Activated naive CD8-positive, alpha-beta T cell treated with anti-CD3 and anti-CD28 coated beads, Interleukin-2, amount 10 ng/mL, durations not matched to agents 7 days and 5 days (primary cell): ENCODE results near the gene CACNA2D4. TPM values are rescaled to one million over a fixed set of nuclear protein-coding genes. Genes with fewer than 3 reads are reported as not detected.

Experiments used
- ATAC-seq: fragments of 150-1000 bp; cut with Tn5 transposase; one replicate; pipeline ENCODE4 v1.10.0; 2021; ENCODE audit warnings: low read depth, moderate library complexity
- POLR2A ChIA-PET: fragments of 350-600 bp; sonication (Branson Sonifier 250); formaldehyde crosslinking; loops from one replicate; lab custom pipeline; 2021; ENCODE audit warnings: antibody characterized with exemption; lab: Charles Lee
- DNase-seq: peaks from one replicate; pipeline ENCODE4 v3.0.0; 2021
- H3K27ac Mint-ChIP-seq: one replicate; pipeline ENCODE4 v1.8.0; 2022; ENCODE audit warnings: mild to moderate bottlenecking, mixed read lengths
- H3K27me3 Mint-ChIP-seq: one replicate; pipeline ENCODE4 v1.8.0; 2022; ENCODE audit warnings: mild to moderate bottlenecking, moderate library complexity, mixed read lengths
- H3K36me3 Mint-ChIP-seq: one replicate; pipeline ENCODE4 v1.8.0; 2021; ENCODE audit warnings: mild to moderate bottlenecking, mixed read lengths
- H3K4me1 Mint-ChIP-seq: one replicate; pipeline ENCODE4 v1.8.0; 2021; ENCODE audit warnings: mixed read lengths
- H3K4me3 Mint-ChIP-seq: one replicate; pipeline ENCODE4 v1.8.0; 2022; ENCODE audit warnings: mild to moderate bottlenecking, moderate library complexity, mixed read lengths
- H3K9me3 Mint-ChIP-seq: one replicate; pipeline ENCODE4 v1.8.0; 2021; ENCODE audit warnings: mixed read lengths
- total RNA-seq, 2 experiments: library from RNA; stranded (reverse); gene quantifications; one replicate each; pipeline ENCODE4 v1.2.3, GENCODE V29; 2021

The CACNA2D4 gene
- total RNA-seq, 2 experiments from 2014 or later, result 8.0 to 10.4 TPM

DNA sequence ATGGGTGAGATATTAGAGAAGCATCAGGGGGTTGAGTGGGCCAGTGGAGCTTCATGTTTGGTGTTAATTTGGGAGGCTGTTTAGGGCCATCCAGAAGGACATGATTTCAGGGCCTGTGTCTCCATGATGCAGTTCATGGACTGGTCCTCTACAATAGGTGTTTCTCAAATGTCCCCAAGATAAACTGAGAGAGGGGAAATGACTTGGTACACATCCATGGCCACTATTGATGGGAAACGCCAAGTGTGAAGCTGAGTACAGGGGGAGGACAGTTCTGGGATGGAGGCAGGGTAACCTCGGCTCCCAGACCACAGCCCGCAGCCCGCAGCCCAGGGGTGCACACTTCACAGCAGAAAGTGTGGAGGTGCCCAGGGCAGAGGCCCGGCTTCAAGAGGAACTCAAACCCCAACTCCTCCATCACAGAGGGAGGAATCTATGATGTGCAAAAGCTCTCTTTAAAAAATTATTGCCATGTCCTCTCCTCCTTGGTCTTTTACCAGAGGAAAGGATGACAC is 33.3 kb downstream of the CACNA2D4 start:
- no peak overlapping the region for H3K27ac Mint-ChIP-seq
- H3K4me3 Mint-ChIP-seq, result no peak overlapping the region
- peaks cover 1% of the 10 kb centered on the region for H3K9me3 Mint-ChIP-seq
- H3K4me1 Mint-ChIP-seq, result no peaks in the 10 kb centered on the region
- POLR2A ChIA-PET, result no interaction called here
- ATAC-seq (no peak), DNase-seq (no peak)
- peaks cover 2% of the 10 kb centered on the region for H3K27me3 Mint-ChIP-seq
- H3K36me3 Mint-ChIP-seq, result no peaks in the 10 kb centered on the region

DNA sequence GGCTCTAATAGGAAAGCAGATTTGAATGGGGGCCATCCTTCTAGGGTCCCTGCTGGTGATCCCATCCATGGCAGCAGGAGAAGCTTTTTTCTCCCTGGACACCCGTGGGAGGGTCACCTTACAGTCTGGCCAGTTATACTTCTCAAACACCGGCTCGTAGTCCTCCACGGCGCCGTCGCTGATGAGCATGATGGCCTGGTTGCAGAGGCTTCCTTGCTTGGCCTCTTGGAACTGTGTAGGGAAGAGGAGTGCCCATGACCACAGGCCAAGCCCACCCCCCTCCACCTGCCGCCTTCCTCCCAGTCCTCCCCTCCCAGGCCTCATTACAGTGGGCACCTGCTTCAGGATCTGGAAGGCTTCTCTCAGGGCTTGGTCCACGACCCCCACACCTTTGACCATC is 33.8 kb downstream of the CACNA2D4 start:
- DNase-seq (no peak), ATAC-seq (no peak)
- POLR2A ChIA-PET, result no interaction called here
- Mint-ChIP-seq H3K9me3 (peaks cover 1% of the 10 kb centered on the region), H3K27me3 (peaks cover 2% of the 10 kb centered on the region), H3K36me3 (no peaks in the 10 kb centered on the region), H3K4me3 (no peak overlapping the region), H3K27ac (no peak overlapping the region), H3K4me1 (no peaks in the 10 kb centered on the region)

GRCh38 chr12:1883513-1883912 is 34.9 kb downstream of the CACNA2D4 start:
- ATAC-seq (no peak), DNase-seq (no peak)
- Mint-ChIP-seq H3K4me1 (no peaks in the 10 kb centered on the region), H3K4me3 (no peak overlapping the region), H3K27ac (no peak overlapping the region), H3K36me3 (no peaks in the 10 kb centered on the region), H3K27me3 (peaks cover under 1% of the 10 kb centered on the region), H3K9me3 (no peaks in the 10 kb centered on the region)
- POLR2A ChIA-PET, result no interaction called here

DNA sequence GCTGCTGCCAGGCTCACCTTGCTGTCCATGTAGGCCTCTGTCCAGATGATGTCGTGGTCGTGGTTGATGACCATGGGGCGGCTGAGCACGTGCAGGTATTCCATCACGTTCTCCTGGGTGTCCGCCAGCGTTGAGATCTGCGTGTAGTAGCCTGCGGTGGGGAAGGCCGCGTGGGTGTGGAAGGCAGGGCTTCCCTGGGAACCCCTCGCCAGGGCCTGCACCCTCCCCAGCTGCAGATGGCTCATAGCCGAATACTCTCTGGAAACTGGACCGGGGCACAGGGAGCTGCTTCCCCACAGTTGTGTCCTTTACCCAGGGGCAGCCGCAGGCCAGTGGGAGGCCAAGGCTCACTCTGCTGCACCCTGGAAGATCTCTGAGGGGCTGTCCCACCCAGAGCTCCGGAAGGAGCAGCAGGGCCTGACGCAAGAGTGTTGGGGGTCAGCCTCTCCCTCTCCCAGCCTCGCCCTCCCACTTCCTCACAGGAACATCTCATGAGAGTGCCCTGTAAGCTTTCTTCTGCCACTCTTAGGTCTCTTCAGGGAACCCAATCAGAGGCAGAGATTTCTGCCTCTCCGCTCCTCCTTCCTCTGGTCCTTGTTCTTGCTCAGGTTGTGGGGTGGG is 35.5 kb downstream of the CACNA2D4 start:
- POLR2A ChIA-PET, result no interaction called here
- no peaks in the 10 kb centered on the region for H3K36me3 Mint-ChIP-seq
- H3K9me3 Mint-ChIP-seq, result no peaks in the 10 kb centered on the region
- ATAC-seq, result no peak
- no peaks in the 10 kb centered on the region for H3K4me1 Mint-ChIP-seq
- H3K4me3 Mint-ChIP-seq, result no peak overlapping the region
- H3K27me3 Mint-ChIP-seq, result no peaks in the 10 kb centered on the region
- no peak overlapping the region for H3K27ac Mint-ChIP-seq
- DNase-seq, result no peak

GRCh38 chr12:1882405-1882804 is 36.0 kb downstream of the CACNA2D4 start:
- ATAC-seq (no peak), DNase-seq (no peak)
- H3K9me3 Mint-ChIP-seq, result no peaks in the 10 kb centered on the region
- H3K4me1 Mint-ChIP-seq, result no peaks in the 10 kb centered on the region
- H3K36me3 Mint-ChIP-seq, result no peaks in the 10 kb centered on the region
- H3K27ac Mint-ChIP-seq, result no peak overlapping the region
- H3K4me3 Mint-ChIP-seq, result no peak overlapping the region
- POLR2A ChIA-PET, result no interaction called here
- H3K27me3 Mint-ChIP-seq, result no peaks in the 10 kb centered on the region

GRCh38 chr12:1881936-1882335 is 36.5 kb downstream of the CACNA2D4 start:
- no peak for ATAC-seq
- Mint-ChIP-seq H3K9me3 (no peaks in the 10 kb centered on the region), H3K27me3 (no peaks in the 10 kb centered on the region), H3K4me3 (no peak overlapping the region), H3K27ac (no peak overlapping the region), H3K4me1 (no peaks in the 10 kb centered on the region), H3K36me3 (no peaks in the 10 kb centered on the region)
- no peak for DNase-seq
- POLR2A ChIA-PET, result no interaction called here

- H3K9me3 Mint-ChIP-seq, result no peaks in the 10 kb centered on the region
- H3K27me3 Mint-ChIP-seq, result no peaks in the 10 kb centered on the region
- H3K27ac Mint-ChIP-seq, result no peak overlapping the region
- no peaks in the 10 kb centered on the region for H3K36me3 Mint-ChIP-seq
- no peak for DNase-seq
- ATAC-seq, result no peak
- no peaks in the 10 kb centered on the region for H3K4me1 Mint-ChIP-seq
- no peak overlapping the region for H3K4me3 Mint-ChIP-seq
- POLR2A ChIA-PET, result no interaction called here
Observed at GRCh38 chr12:1881301-1881700, 37.2 kb downstream of the CACNA2D4 start.

DNA sequence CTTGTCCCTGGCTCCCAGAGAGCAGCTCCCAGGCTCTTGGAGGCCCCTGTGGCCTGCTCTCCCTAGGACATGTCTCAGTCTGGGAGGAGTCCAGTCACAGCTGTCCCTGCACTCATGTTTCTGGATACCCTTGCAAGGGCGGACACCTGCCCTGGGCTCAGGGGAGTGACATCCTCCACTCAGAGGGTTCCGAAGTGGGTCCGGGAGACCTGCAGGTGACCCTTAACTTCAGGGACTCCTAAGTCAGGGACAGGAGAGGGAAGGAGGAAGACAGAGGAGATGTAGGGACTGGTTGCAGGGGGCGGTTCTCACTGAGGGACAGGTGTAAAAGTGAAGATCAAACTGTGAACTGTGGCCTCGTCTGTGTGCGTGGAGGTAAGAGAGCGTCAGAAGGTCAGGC is 37.6 kb downstream of the CACNA2D4 start:
- Mint-ChIP-seq H3K4me1 (no peaks in the 10 kb centered on the region), H3K4me3 (no peak overlapping the region), H3K27me3 (no peaks in the 10 kb centered on the region), H3K27ac (no peak overlapping the region), H3K9me3 (no peaks in the 10 kb centered on the region), H3K36me3 (no peaks in the 10 kb centered on the region)
- ATAC-seq (no peak), DNase-seq (no peak)
- POLR2A ChIA-PET, result no interaction called here

DNA sequence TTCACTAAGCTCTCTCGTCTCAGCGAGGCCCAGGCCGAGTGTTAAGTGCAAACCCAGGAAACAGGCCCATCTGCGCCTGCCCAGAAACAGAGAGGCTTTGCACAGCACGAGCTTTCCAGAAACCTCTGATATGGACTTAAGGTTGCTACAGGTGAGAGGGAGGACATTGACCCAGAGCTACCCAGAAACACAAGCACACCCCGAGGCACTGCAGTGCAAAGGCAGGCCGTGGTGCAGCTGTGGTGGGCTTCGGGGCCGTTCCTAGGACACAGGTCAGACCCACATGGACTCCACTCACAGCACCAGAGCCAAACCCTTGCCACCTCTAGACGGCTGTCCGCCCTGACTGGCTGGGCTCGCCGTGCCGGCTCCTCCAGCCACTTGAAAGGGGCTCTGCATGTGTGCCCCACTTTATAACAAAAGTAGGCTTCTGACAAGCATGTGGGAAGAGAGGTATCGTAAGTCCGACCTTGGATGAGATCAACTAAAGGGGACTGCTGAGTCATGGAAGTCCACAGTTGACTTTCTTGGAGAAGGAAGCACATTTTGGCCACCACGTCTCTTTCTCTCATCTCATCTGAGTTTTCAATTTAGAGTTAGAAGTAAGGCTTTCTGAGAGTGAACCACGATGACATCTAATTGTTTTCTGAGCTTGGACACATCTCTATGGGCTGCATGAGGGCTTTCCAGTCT is 38.2 kb downstream of the CACNA2D4 start:
- ATAC-seq (no peak), DNase-seq (no peak)
- H3K36me3 Mint-ChIP-seq, result no peaks in the 10 kb centered on the region
- H3K4me1 Mint-ChIP-seq, result no peaks in the 10 kb centered on the region
- H3K4me3 Mint-ChIP-seq, result no peak overlapping the region
- no peaks in the 10 kb centered on the region for H3K9me3 Mint-ChIP-seq
- no peak overlapping the region for H3K27ac Mint-ChIP-seq
- no peaks in the 10 kb centered on the region for H3K27me3 Mint-ChIP-seq
- POLR2A ChIA-PET, result no interaction called here

DNA sequence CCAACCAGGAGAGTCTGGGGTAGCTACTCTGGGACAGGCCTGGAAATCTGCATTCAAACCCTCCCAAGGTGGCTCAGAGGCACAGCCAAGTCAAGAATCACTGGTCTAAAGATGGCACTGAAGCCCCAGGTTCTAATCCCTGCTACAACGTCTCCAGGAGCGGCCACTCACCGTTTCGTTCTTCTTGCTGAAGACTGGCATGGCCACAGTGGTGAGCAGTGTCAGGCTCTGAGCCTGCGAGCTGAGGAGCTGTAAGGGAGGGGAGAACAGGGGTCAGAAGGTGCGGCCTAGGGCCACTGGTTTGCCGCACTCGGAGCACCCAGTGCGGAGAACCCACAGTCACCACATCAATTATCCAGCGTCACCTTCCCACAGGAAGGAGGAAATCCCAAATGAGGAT is 38.8 kb downstream of the CACNA2D4 start:
- H3K4me3 Mint-ChIP-seq, result no peak overlapping the region
- no peaks in the 10 kb centered on the region for H3K4me1 Mint-ChIP-seq
- DNase-seq (no peak), ATAC-seq (no peak)
- H3K27ac Mint-ChIP-seq, result no peak overlapping the region
- POLR2A ChIA-PET, result no interaction called here
- H3K27me3 Mint-ChIP-seq, result no peaks in the 10 kb centered on the region
- no peaks in the 10 kb centered on the region for H3K9me3 Mint-ChIP-seq
- no peaks in the 10 kb centered on the region for H3K36me3 Mint-ChIP-seq

DNA sequence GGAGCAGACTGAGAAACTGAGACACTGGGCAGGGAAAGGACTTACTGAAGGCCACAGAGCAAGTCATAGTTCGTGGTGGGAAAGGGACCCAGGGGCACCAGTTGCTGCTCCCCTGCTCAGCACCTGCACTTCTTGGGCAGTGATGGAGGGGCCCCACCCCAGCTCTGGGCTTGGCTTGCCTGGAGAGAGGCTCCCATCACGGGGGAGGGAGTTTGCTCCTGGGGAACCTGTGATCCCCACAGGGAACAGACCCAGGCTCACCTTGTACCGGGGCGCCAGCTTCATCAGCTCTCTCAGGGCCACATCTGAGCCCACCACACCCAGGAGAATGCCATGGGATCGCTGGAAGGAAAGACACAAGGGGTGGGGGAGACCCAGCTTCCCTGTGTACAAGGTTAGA is 39.8 kb downstream of the CACNA2D4 start:
- no peaks in the 10 kb centered on the region for H3K4me1 Mint-ChIP-seq
- POLR2A ChIA-PET, result no interaction called here

GRCh38 chr12:1878214-1878613 is 40.2 kb downstream of the CACNA2D4 start:
- Mint-ChIP-seq H3K36me3 (no peaks in the 10 kb centered on the region), H3K4me3 (no peak overlapping the region), H3K27me3 (no peaks in the 10 kb centered on the region), H3K4me1 (no peaks in the 10 kb centered on the region), H3K9me3 (no peaks in the 10 kb centered on the region), H3K27ac (no peak overlapping the region)
- POLR2A ChIA-PET, result no interaction called here
- no peak for ATAC-seq
- DNase-seq, result no peak

More for the DNA sequence above, 39.8 kb downstream of the CACNA2D4 start:
- DNase-seq (no peak), ATAC-seq (no peak)
- Mint-ChIP-seq H3K9me3 (no peaks in the 10 kb centered on the region), H3K36me3 (no peaks in the 10 kb centered on the region), H3K4me3 (no peak overlapping the region), H3K27me3 (no peaks in the 10 kb centered on the region), H3K27ac (no peak overlapping the region)

GRCh38 chr12:1877169-1877878 is 41.1 kb downstream of the CACNA2D4 start:
- POLR2A ChIA-PET, result no interaction called here
- Mint-ChIP-seq H3K27ac (no peak overlapping the region), H3K9me3 (no peaks in the 10 kb centered on the region), H3K36me3 (no peaks in the 10 kb centered on the region), H3K27me3 (peaks cover 2% of the 10 kb centered on the region), H3K4me1 (no peaks in the 10 kb centered on the region), H3K4me3 (no peak overlapping the region)
- ATAC-seq (no peak), DNase-seq (no peak)

DNA sequence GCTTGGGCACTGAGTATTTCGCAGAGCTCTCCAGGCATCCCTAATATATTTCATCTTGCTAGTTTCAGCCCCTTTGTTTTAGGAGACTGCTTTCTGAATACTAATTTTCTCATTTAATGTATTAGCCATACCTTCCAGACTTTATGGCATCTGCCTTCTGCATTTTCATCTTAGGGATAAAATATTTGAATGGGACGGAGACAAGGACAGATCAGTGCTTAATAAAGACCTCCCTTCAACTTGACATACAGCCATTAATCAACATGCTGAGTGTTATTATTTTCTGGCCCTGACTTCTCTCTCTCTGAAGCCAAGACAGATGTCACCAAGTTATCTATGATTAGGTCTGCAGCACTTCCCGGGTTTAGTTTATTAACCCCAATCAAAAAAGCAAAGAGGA is 42.4 kb downstream of the CACNA2D4 start:
- Mint-ChIP-seq H3K27me3 (peaks cover 2% of the 10 kb centered on the region), H3K9me3 (no peaks in the 10 kb centered on the region), H3K36me3 (no peaks in the 10 kb centered on the region), H3K4me3 (no peak overlapping the region), H3K27ac (no peak overlapping the region), H3K4me1 (no peaks in the 10 kb centered on the region)
- POLR2A ChIA-PET, result no interaction called here
- DNase-seq (no peak), ATAC-seq (no peak)
